Measurements from ENCODE around the gene OLFML2B.

The OLFML2B gene

DNA sequence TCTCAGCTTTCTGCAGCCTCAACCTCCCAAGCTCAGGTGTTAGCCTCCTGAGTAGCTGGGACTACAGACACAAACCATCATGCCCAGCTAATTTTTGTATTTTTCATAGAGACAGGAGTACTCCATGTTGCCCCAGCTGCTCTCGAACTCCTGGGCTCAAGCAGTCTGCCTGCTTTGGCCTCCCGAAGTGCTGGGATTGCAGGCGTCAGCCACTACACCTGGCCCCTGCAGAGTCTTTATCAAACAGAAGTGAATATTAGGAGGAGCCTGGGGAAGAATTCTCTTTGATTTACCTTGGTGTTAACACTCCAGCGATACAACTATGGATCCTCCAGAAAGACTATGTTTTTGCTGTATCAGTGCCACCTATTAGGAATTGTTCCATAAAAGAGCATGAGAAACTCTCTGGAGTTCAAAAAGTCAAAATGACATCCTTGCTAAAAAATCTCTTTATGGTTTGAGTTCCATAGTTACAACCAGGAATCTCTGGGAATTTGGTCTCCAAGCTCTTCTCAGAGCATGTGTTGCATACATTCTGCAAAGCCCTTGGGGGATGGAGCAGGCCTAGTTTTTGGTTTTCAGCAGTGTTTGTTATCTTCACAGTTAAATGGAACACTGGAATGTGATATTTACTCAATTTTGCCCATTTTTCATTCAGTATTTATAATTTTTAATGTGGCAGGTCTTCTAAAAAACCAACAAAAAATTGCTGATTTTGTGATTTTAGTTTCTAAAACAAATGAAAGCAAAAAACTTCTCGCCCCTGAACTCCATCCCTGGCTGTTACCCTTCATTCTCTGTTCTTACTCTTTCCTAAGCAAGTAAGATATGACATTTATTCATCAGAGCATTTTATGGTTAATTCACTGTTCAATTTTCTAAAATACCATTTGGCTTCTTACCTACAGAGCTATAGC lies 77.3 kb downstream of the OLFML2B start:
- TF ChIP-seq POLR2A (IDR thresholded peaks at IDR 0.05; ENCODE audit: low read depth, low read length) = no peak
- FAIRE-seq (no peak), DNase-seq (ENCODE audit: insufficient read length, low spot score) (no peak)

- DNase-seq (ENCODE audit: insufficient read length, low spot score) = no peak
- TF ChIP-seq POLR2A (IDR thresholded peaks at IDR 0.05; ENCODE audit: low read depth, low read length) = no peak
- FAIRE-seq = no peak
Observed at GRCh38 chr1:161945306-161946060, 78.2 kb downstream of the OLFML2B start.

DNA sequence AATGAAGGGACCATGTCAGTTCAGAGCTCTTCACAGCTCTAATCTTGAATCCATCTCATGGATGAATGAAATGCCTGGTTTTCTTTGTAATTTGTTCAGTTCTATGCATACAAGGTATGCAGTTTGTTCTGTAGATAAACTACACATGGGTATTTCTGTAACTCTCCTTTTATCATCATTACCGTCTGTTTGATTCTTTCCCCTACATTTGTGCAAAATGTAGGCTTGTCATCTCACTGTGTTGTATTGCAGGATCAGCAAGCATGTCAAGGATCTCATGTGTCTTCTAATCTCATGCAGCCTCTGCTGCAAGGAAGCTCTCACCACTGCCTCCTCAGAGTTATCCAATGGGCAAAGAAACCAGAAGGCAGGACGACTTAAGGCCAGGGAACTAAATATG lies 79.3 kb downstream of the OLFML2B start:
- no peak for TF ChIP-seq POLR2A (IDR thresholded peaks at IDR 0.05; ENCODE audit: low read depth, low read length)
- DNase-seq (ENCODE audit: insufficient read length, low spot score) (no peak), FAIRE-seq (no peak)

DNA sequence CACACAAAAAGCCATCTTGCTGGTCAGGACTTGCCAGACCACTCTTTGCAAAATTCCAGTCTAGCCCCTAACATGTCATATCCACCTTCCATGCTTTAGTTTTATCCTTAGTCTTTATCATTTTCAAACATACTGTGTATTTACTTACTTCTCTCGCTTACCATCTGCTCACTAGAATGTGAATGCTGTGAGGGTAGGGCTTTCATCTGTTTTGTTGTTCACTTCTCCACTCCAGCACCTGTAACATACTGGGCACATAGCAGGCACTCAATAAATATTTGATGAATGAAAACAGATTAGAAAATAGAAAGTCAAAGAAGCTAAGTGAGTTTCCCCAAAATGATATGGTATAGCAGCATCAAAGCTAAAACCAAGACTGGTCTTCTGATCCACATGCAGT lies 79.9 kb downstream of the OLFML2B start:
- no peak for FAIRE-seq
- DNase-seq (ENCODE audit: insufficient read length, low spot score) = no peak
- TF ChIP-seq POLR2A (IDR thresholded peaks at IDR 0.05; ENCODE audit: low read depth, low read length) = no peak

DNA sequence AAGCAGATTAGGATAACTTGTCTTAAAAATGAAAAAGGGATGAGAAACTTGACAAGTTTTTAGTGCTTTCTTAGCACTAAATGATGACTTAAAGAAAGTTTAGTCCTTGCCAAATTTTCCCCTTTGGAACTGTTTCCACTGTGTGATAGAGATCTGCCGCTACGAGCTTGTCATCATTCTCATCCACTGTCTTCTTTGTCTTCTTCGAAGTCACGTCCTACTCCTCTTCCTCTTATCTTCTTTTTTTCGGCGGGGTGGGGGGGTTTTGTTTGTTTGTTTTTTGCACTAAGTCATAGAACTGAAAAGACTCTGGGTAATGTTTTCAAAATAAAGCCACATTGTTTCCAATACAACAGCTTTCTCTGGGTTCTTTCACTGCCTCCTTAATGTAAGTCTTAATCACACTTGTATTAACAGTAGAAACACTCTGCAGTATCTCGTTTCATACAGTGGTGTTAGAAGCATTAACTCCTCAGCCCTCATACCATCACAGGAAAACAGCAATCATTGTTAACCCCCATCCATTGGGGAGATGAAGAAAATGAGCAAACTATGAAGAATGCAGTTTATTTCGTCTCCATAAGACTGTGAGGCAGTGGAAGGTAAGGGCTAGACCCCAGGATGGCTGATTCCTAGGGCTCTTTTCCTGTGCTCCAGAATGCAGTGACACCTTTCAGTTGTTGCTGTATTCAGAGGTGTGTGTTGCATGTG lies 81.8 kb downstream of the OLFML2B start:
- FAIRE-seq = no peak
- no peak for DNase-seq (ENCODE audit: insufficient read length, low spot score)
- no peak for TF ChIP-seq POLR2A (IDR thresholded peaks at IDR 0.05; ENCODE audit: low read depth, low read length)

DNA sequence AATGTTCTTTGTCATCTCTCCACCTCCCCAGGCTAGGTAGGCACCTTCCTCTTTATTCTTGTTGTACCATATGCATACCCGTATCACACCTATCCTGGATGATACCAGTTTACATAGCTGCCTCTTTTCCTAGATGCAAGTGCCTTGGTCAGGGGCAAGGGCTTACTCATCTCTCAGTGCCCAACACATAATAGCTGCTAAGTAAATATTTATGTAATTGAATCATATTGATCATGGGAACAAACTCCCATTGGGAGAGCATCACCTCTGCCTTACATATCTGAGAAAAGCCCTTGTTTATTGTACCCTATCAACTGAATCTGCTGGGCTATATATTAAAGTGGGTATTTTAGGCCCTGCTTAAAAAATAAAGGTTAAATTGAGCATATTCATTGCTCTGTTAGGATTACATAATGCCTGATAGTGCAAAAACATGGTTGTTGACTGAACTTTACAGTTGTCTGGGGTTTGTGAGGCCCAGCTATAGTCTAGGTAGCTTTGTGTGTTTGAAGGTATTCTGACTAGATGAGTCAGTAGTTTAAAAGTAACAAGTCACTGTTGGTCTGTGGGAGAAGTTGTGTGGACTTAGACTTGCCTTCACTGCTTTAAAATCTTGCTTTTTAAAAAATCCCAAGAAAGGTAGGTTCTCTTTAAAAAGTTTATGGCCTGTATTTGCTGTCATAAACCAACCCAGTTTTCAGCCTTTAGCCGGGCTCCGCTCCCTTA lies 82.6 kb downstream of the OLFML2B start:
- DNase-seq (ENCODE audit: insufficient read length, low spot score) (no peak), FAIRE-seq (no peak)
- TF ChIP-seq POLR2A (IDR thresholded peaks at IDR 0.05; ENCODE audit: low read depth, low read length) = no peak

- no peak for TF ChIP-seq POLR2A (IDR thresholded peaks at IDR 0.05; ENCODE audit: low read depth, low read length)
- FAIRE-seq (no peak), DNase-seq (ENCODE audit: insufficient read length, low spot score) (no peak)
Observed at GRCh38 chr1:161936786-161937185, 86.9 kb downstream of the OLFML2B start.

- TF ChIP-seq POLR2A (IDR thresholded peaks at IDR 0.05; ENCODE audit: low read depth, low read length) = no peak
- FAIRE-seq (no peak), DNase-seq (ENCODE audit: insufficient read length, low spot score) (no peak)
Observed at GRCh38 chr1:161935264-161935663, 88.4 kb downstream of the OLFML2B start.

DNA sequence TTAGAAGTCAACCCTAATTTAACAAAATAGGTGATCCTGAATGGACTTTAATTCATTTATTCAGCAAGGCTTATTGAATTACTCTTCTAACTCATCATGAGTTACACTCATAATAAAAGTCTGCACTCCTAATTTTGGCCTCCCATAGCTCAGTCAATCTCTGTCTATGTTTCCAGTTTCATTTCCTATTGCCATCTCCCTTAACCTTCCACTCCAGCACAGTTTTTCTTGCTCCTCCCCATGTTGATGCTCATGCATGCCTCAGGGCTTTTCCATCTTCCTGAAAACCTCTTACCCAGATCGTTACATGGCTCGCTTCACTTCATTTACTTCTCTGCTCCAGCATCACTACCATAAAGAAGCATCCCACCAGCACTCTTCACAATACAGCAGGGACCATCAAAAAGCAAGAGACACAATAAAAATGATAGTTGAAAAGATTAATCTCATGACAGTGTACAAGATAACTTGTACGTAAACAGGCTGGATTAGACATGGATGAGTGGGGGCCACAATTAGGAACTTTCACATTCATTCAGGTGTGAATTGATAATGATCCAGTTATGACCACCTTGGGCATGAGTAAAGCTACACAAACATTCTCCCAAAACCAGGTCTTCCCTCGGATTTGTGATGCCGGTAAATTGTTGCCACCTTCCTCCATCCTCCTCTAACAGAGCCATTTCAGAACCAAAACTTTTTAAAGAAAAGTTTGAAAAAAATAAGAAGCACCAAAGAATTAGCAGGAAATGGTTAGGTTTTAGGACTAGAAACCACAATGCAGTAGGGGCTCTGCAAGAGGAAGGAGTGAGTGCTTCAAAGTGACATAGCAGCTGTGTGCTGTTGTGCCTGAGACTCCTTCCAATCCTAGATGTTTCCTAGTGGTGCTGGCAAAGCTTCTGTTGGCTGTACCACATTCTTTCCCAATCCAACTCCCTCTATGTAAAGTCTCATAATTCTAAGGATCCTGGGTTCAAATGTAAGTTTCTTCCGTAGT lies 89.8 kb downstream of the OLFML2B start:
- no peak for DNase-seq (ENCODE audit: insufficient read length, low spot score)
- no peak for TF ChIP-seq POLR2A (IDR thresholded peaks at IDR 0.05; ENCODE audit: low read depth, low read length)
- no peak for FAIRE-seq

Measured in H54 (cell line).